ENCODE measurements around the gene GRM5.

The GRM5 gene

DNA sequence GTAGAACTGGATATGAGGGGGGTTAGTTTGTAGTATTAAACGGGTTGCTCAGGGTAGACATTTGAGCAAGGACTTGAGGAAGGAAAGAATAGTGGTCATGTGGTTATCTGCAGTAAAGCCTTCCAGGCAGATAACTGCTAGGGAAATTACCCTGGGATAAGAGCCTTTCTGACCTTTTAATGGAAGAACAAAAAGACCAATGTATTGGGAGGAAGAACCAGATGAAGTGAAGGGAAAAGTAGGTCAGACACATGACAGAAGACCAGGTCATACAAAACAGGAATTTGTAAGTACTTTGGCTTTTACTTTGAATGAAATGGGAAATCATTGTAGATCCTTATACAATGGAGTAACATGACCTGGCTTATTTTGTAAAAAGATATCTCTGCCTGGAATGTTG is 486.3 kb downstream of the GRM5 start:
- H3K4me1 ChIP-seq = no peaks in the 10 kb centered on the region
- no peak overlapping the region for H3K4me3 ChIP-seq (ENCODE audit: low read depth, low read length)
- no peak overlapping the region for H2AFZ ChIP-seq
- H3K79me2 ChIP-seq = no peaks in the 10 kb centered on the region
- H3K9me3 ChIP-seq (ENCODE audit: control insufficient read depth, low read length) = no peaks in the 10 kb centered on the region
- TF ChIP-seq, protein P1, sequence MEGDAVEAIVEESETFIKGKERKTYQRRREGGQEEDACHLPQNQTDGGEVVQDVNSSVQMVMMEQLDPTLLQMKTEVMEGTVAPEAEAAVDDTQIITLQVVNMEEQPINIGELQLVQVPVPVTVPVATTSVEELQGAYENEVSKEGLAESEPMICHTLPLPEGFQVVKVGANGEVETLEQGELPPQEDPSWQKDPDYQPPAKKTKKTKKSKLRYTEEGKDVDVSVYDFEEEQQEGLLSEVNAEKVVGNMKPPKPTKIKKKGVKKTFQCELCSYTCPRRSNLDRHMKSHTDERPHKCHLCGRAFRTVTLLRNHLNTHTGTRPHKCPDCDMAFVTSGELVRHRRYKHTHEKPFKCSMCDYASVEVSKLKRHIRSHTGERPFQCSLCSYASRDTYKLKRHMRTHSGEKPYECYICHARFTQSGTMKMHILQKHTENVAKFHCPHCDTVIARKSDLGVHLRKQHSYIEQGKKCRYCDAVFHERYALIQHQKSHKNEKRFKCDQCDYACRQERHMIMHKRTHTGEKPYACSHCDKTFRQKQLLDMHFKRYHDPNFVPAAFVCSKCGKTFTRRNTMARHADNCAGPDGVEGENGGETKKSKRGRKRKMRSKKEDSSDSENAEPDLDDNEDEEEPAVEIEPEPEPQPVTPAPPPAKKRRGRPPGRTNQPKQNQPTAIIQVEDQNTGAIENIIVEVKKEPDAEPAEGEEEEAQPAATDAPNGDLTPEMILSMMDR (IDR thresholded peaks at IDR 0.05) = no peak
- no peaks in the 10 kb centered on the region for H3K27me3 ChIP-seq (ENCODE audit: control insufficient read depth, insufficient read depth, low read length)
- no peaks in the 10 kb centered on the region for H3K36me3 ChIP-seq (ENCODE audit: control insufficient read depth, insufficient read depth, low read length)
- H3K9ac ChIP-seq = no peak overlapping the region
- H3K27ac ChIP-seq = no peak overlapping the region
- H3K4me2 ChIP-seq (ENCODE audit: low read length) = no peak overlapping the region

DNA sequence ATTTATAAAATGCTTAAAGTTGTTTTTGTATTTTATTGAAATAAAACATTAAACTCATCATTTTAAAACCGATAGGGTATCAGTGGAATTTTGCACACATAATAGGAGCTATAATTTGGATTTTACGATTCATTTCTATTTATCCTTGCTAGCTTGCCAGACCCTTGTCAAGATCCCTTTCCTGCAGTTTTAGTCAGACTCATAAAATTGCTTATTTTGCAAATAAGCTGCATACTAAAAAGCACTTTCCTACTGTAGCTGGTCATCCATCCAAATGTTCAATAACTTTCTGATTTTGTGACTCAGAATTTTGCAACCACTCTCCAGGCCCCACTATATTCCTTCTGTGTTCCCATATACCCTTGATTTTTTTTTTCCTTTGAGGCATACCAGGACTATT is 489.0 kb downstream of the GRM5 start:
- Histone ChIP-seq H3K4me1 (no peaks in the 10 kb centered on the region), H3K4me2 (ENCODE audit: low read length) (no peak overlapping the region), H2AFZ (no peak overlapping the region), H3K27ac (no peak overlapping the region), H3K36me3 (ENCODE audit: control insufficient read depth, insufficient read depth, low read length) (no peaks in the 10 kb centered on the region), H3K79me2 (no peaks in the 10 kb centered on the region), H3K4me3 (ENCODE audit: low read depth, low read length) (no peak overlapping the region), H3K9me3 (ENCODE audit: control insufficient read depth, low read length) (no peaks in the 10 kb centered on the region), H3K27me3 (ENCODE audit: control insufficient read depth, insufficient read depth, low read length) (no peaks in the 10 kb centered on the region), H3K9ac (no peak overlapping the region)
- TF ChIP-seq, protein P1 (IDR thresholded peaks at IDR 0.05) = no peak

DNA sequence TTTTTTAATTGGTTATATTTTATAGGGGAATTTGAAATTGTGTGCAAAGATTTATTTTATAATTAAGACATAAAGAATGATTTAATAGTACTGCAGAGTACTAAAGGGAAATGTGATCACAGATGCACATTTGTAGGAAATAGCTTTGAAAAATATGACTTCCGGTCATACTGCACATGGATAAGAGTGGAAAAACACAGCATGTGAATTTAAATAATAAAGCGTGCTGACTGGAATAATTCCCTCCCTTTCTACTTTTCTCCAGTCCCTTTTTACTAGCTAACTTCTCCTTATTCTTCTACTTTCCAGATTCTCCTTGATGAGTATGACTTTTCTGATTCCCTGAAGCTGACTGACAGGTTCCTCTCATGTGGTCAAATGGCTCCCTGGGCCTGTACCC is 489.9 kb downstream of the GRM5 start:
- no peaks in the 10 kb centered on the region for H3K36me3 ChIP-seq (ENCODE audit: control insufficient read depth, insufficient read depth, low read length)
- TF ChIP-seq, protein P1 (IDR thresholded peaks at IDR 0.05) = no peak
- no peak overlapping the region for H3K27ac ChIP-seq
- no peak overlapping the region for H3K9ac ChIP-seq
- H3K4me1 ChIP-seq = no peaks in the 10 kb centered on the region
- H3K4me2 ChIP-seq (ENCODE audit: low read length) = no peak overlapping the region
- H2AFZ ChIP-seq = no peak overlapping the region
- no peaks in the 10 kb centered on the region for H3K79me2 ChIP-seq
- H3K4me3 ChIP-seq (ENCODE audit: low read depth, low read length) = no peak overlapping the region
- no peaks in the 10 kb centered on the region for H3K27me3 ChIP-seq (ENCODE audit: control insufficient read depth, insufficient read depth, low read length)
- H3K9me3 ChIP-seq (ENCODE audit: control insufficient read depth, low read length) = no peaks in the 10 kb centered on the region

DNA sequence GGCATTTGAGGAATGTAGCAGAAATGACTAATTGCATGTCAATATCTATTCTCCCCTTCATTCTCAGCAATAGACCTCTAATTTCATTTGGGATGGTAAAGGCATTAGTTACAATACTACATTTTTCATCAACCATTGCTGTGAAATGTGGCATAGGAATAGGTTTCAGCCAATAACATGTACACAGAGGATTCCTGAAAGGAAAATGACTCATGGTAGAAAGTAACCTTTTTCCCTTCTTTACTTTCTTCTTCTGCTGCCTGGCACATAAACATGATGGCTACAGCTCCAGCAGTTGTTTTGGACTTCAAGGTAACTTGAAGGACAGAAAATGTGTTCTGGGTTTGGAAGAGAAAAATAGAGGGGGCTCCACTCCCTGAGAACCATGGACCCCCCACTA is 496.4 kb downstream of the GRM5 start:
- Histone ChIP-seq H3K9me3 (ENCODE audit: control insufficient read depth, low read length) (no peaks in the 10 kb centered on the region), H3K27me3 (ENCODE audit: control insufficient read depth, insufficient read depth, low read length) (no peaks in the 10 kb centered on the region), H3K4me3 (ENCODE audit: low read depth, low read length) (no peak overlapping the region), H2AFZ (no peak overlapping the region), H3K9ac (no peak overlapping the region), H3K36me3 (ENCODE audit: control insufficient read depth, insufficient read depth, low read length) (no peaks in the 10 kb centered on the region), H3K4me1 (no peaks in the 10 kb centered on the region), H3K79me2 (no peaks in the 10 kb centered on the region), H3K4me2 (ENCODE audit: low read length) (no peak overlapping the region), H3K27ac (no peak overlapping the region)
- TF ChIP-seq, protein P1 (IDR thresholded peaks at IDR 0.05) = no peak

DNA sequence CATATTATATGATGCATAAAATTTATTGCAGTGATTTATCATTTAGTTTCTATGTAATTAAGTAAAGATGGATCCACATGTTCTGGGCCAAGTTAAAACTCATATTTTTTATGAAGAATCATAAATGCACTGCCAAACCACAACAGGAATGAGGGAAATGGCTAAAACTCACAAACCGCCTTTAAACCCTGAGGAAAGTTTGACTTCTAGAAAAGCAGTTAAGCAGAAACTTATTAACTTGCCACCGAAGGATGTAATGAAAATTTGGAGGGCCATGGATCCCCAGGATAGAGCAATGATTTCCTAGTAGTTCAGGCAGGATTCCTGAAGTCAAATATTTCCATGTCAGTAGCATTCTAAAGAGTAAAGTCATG is 510.0 kb downstream of the GRM5 start:
- no peak overlapping the region for H2AFZ ChIP-seq
- H3K4me3 ChIP-seq (ENCODE audit: low read depth, low read length) = no peak overlapping the region
- H3K36me3 ChIP-seq (ENCODE audit: control insufficient read depth, insufficient read depth, low read length) = no peaks in the 10 kb centered on the region
- no peak overlapping the region for H3K4me2 ChIP-seq (ENCODE audit: low read length)
- no peaks in the 10 kb centered on the region for H3K79me2 ChIP-seq
- no peak overlapping the region for H3K27ac ChIP-seq
- no peaks in the 10 kb centered on the region for H3K9me3 ChIP-seq (ENCODE audit: control insufficient read depth, low read length)
- TF ChIP-seq, protein P1 (IDR thresholded peaks at IDR 0.05) = no peak
- H3K9ac ChIP-seq = no peak overlapping the region
- H3K27me3 ChIP-seq (ENCODE audit: control insufficient read depth, insufficient read depth, low read length) = no peaks in the 10 kb centered on the region
- no peaks in the 10 kb centered on the region for H3K4me1 ChIP-seq

Measured in parathyroid adenoma (tissue), 2 donors.